GF-D8 (cell line): ENCODE data around the gene SNX21.
"Not testable (repeated sequence)": the region's sequence is repeated elsewhere in the genome, so short reads cannot be mapped to it uniquely, and the experiment has no call there.

Source experiments
- DNase-seq: peaks from one replicate; lab custom pipeline; 2025; lab: John Stamatoyannopoulos, UW

Gene SNX21

GRCh38 chr20:45822857-45823256, 10.7 kb upstream of the SNX21 start:
- no peak for DNase-seq

GRCh38 chr20:45823949-45824835, 9.4 kb upstream of the SNX21 start:
- DNase-seq = no peak

- DNase-seq = no peak
Measured at GRCh38 chr20:45826381-45827019, 7.1 kb upstream of the SNX21 start.

- DNase-seq = no peak
Measured at GRCh38 chr20:45827030-45827652, 6.5 kb upstream of the SNX21 start, which contains the start of gene TNNC2. Gene TNNC2 (minus strand): TSS chr20:45827312. CDS start chr20:45827248, 64 bp downstream.

- DNase-seq = no peak
Measured at GRCh38 chr20:45827712-45828111, 5.9 kb upstream of the SNX21 start.

- no peak for DNase-seq
Measured at GRCh38 chr20:45828589-45828988, 5.0 kb upstream of the SNX21 start.

GRCh38 chr20:45829673-45830106, 3.9 kb upstream of the SNX21 start:
- DNase-seq = not testable (repeated sequence)

GRCh38 chr20:45832619-45833018, 980 bp upstream of the SNX21 start:
- no peak for DNase-seq

GRCh38 chr20:45833883-45834796, 541 bp downstream of the SNX21 start:
- DNase-seq = no peak

- no peak for DNase-seq
Measured at GRCh38 chr20:45834797-45835161, 1.2 kb downstream of the SNX21 start.

- DNase-seq = peak; percentile 23
Measured at GRCh38 chr20:45835329-45835765, 1.7 kb downstream of the SNX21 start.

GRCh38 chr20:45835825-45836224, 2.2 kb downstream of the SNX21 start:
- no peak for DNase-seq

- no peak for DNase-seq
Measured at GRCh38 chr20:45836841-45837240, 3.2 kb downstream of the SNX21 start.

GRCh38 chr20:45840700-45841198, 7.2 kb downstream of the SNX21 start:
- DNase-seq = no peak

- no peak for DNase-seq
Measured at GRCh38 chr20:45841407-45842129, 8.0 kb downstream of the SNX21 start.

GRCh38 chr20:45842169-45842812, 8.7 kb downstream of the SNX21 start:
- no peak for DNase-seq

- DNase-seq = no peak
Measured at GRCh38 chr20:45843506-45843905, 9.9 kb downstream of the SNX21 start.

GRCh38 chr20:45845452-45845851, 11.9 kb downstream of the SNX21 start:
- DNase-seq = no peak

GRCh38 chr20:45848421-45848820, 14.8 kb downstream of the SNX21 start:
- DNase-seq = no peak

- no peak for DNase-seq
Measured at GRCh38 chr20:45848969-45849582, 15.5 kb downstream of the SNX21 start.
